HEK293 (cell line): ENCODE data around the gene DCTN5.

ENCODE experiments used
- CTCF ChIP-seq: fragments of 450-650 bp; formaldehyde crosslinking; IDR thresholded peaks from 2 replicates; pipeline ENCODE4 v1.5.1; 2016; ENCODE audit warnings: missing biosample characterization, missing genetic modification characterization
- GLI2 ChIP-seq: fragments of 450-650 bp; formaldehyde crosslinking; IDR thresholded peaks from 2 replicates; pipeline ENCODE4; 2017; ENCODE audit warnings: missing biosample characterization, missing genetic modification characterization, low read depth, borderline replicate concordance
- KLF9 ChIP-seq: fragments of 450-650 bp; formaldehyde crosslinking; IDR thresholded peaks from 2 replicates; pipeline ENCODE4 v1.5.1; 2016; ENCODE audit warnings: missing biosample characterization, missing genetic modification characterization, low read depth
- ZEB2 ChIP-seq: fragments of 450-650 bp; formaldehyde crosslinking; IDR thresholded peaks from 2 replicates; pipeline ENCODE4 v1.5.1; 2016; ENCODE audit warnings: missing biosample characterization, missing genetic modification characterization
- ZNF132 ChIP-seq: fragments of 450-650 bp; formaldehyde crosslinking; IDR thresholded peaks from 2 replicates; pipeline ENCODE4 v1.5.1; 2017; ENCODE audit warnings: missing biosample characterization, missing genetic modification characterization, borderline replicate concordance
- ZNF274 ChIP-seq, 2 experiments: fragments of 200-500 bp in 1 of 2; fragments of 450-650 bp in 1 of 2; sonication (Bioruptor generic) in 1 of 2; formaldehyde crosslinking in 1 of 2; IDR thresholded peaks; 2 replicates each; pipeline versions ENCODE4 v1.5.1 to v1.6.1; 2014 to 2016; ENCODE audit warnings: borderline replicate concordance in 1 of 2, inconsistent platforms in 1 of 2, low read length in 1 of 2, missing biosample characterization in 1 of 2, missing genetic modification characterization in 1 of 2
- ZNF341 ChIP-seq: fragments of 450-650 bp; formaldehyde crosslinking; IDR thresholded peaks from 2 replicates; pipeline ENCODE4; 2016; ENCODE audit warnings: low read depth, missing biosample characterization, missing genetic modification characterization
- ZNF501 ChIP-seq: fragments of 450-650 bp; formaldehyde crosslinking; IDR thresholded peaks from 2 replicates; pipeline ENCODE4 v1.5.1; 2016; ENCODE audit warnings: missing biosample characterization, missing genetic modification characterization
- ZNF596 ChIP-seq: fragments of 450-650 bp; IDR thresholded peaks from 2 replicates; pipeline ENCODE4 v1.5.0; 2018; ENCODE audit warnings: missing biosample characterization, mild to moderate bottlenecking, missing genetic modification characterization, moderate library complexity
- ZNF629 ChIP-seq: fragments of 450-650 bp; formaldehyde crosslinking; IDR thresholded peaks from 2 replicates; pipeline ENCODE4 v1.5.1; 2017; ENCODE audit warnings: missing biosample characterization, missing genetic modification characterization
- ZNF768 ChIP-seq: fragments of 450-650 bp; formaldehyde crosslinking; IDR thresholded peaks from 2 replicates; pipeline ENCODE4 v1.5.1; 2018; ENCODE audit warnings: missing biosample characterization, mild to moderate bottlenecking, missing genetic modification characterization
- TF ChIP-seq, protein P1 (sequence below): fragments of 450-650 bp; formaldehyde crosslinking; IDR thresholded peaks from 2 replicates; pipeline ENCODE4 v1.5.1; 2017; ENCODE audit warnings: missing biosample characterization, missing genetic modification characterization

GRCh38 chr16:23690771-23691482, 49.7 kb downstream of the DCTN5 start:
- no peak for TF ChIP-seq CTCF (tag by site-specific recombination)
- no peak for TF ChIP-seq KLF9 (tag by site-specific recombination)
- no peak for TF ChIP-seq ZNF132
- no peak for TF ChIP-seq ZNF596
- TF ChIP-seq ZNF274 (IDR thresholded peaks at IDR 0.05; ENCODE audit: low read length), result no peak
- TF ChIP-seq ZNF274 (tag by site-specific recombination; IDR thresholded peaks at IDR 0.05; ENCODE audit: borderline replicate concordance), result no peak
- no peak for TF ChIP-seq ZEB2
- TF ChIP-seq, protein P1, sequence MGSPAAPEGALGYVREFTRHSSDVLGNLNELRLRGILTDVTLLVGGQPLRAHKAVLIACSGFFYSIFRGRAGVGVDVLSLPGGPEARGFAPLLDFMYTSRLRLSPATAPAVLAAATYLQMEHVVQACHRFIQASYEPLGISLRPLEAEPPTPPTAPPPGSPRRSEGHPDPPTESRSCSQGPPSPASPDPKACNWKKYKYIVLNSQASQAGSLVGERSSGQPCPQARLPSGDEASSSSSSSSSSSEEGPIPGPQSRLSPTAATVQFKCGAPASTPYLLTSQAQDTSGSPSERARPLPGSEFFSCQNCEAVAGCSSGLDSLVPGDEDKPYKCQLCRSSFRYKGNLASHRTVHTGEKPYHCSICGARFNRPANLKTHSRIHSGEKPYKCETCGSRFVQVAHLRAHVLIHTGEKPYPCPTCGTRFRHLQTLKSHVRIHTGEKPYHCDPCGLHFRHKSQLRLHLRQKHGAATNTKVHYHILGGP (tag by site-specific recombination), result no peak
- TF ChIP-seq ZNF768 (tag by site-specific recombination), result no peak
- no peak for TF ChIP-seq ZNF341
- TF ChIP-seq ZNF501 (tag by site-specific recombination), result no peak
- no peak for TF ChIP-seq GLI2 (tag by site-specific recombination)
- no peak for TF ChIP-seq ZNF629 (tag by site-specific recombination)
